SH-SY5Y (cell line): ENCODE data around the gene RAD51B.

Experiments used
- GATA2 ChIP-seq: IDR thresholded peaks from 2 replicates; pipeline ENCODE4 v1.6.1; 2011; ENCODE audit warnings: mild to moderate bottlenecking, low read depth, low read length
- GATA3 ChIP-seq: IDR thresholded peaks from 2 replicates; pipeline ENCODE4 v1.6.1; 2011; ENCODE audit warnings: low read depth, mild to moderate bottlenecking, low read length, moderate library complexity

Gene RAD51B

GRCh38 chr14:68160779-68161546 lies 341.4 kb downstream of the RAD51B start:
- TF ChIP-seq GATA2 (no peak), GATA3 (no peak)

GRCh38 chr14:68162887-68163286 lies 343.3 kb downstream of the RAD51B start:
- no peak for TF ChIP-seq GATA2
- no peak for TF ChIP-seq GATA3

GRCh38 chr14:68164711-68165113 lies 345.1 kb downstream of the RAD51B start:
- TF ChIP-seq GATA2 (peak; percentile 34; the same call in 1 of the 2 replicates), GATA3 (0 out of 2 replicates have a peak, but pooled peaks have one; percentile 20)

GRCh38 chr14:68165274-68165843 lies 345.8 kb downstream of the RAD51B start:
- TF ChIP-seq GATA3 (no peak), GATA2 (no peak)

- TF ChIP-seq GATA3, result no peak
- no peak for TF ChIP-seq GATA2
Observed at GRCh38 chr14:68166731-68167382, 347.3 kb downstream of the RAD51B start.

GRCh38 chr14:68167383-68168087 lies 348.0 kb downstream of the RAD51B start:
- no peak for TF ChIP-seq GATA2
- no peak for TF ChIP-seq GATA3

GRCh38 chr14:68168460-68169109 lies 349.0 kb downstream of the RAD51B start:
- TF ChIP-seq GATA3 (no peak), GATA2 (no peak)

GRCh38 chr14:68172216-68172615 lies 352.6 kb downstream of the RAD51B start:
- TF ChIP-seq GATA3, result no peak
- TF ChIP-seq GATA2, result no peak

- TF ChIP-seq GATA2, result no peak
- TF ChIP-seq GATA3, result no peak
Observed at GRCh38 chr14:68172627-68173026, 353.0 kb downstream of the RAD51B start.

- TF ChIP-seq GATA3 (no peak), GATA2 (no peak)
Observed at GRCh38 chr14:68173227-68173972, 353.8 kb downstream of the RAD51B start.

GRCh38 chr14:68174446-68174845 lies 354.9 kb downstream of the RAD51B start:
- TF ChIP-seq GATA3 (no peak), GATA2 (no peak)

- TF ChIP-seq GATA3, result no peak
- TF ChIP-seq GATA2, result peak; percentile 47; the same call in 1 of the 2 replicates
Observed at GRCh38 chr14:68176687-68177086, 357.1 kb downstream of the RAD51B start.

GRCh38 chr14:68177728-68178127 lies 358.1 kb downstream of the RAD51B start:
- TF ChIP-seq GATA2 (no peak), GATA3 (no peak)

GRCh38 chr14:68178282-68178681 lies 358.7 kb downstream of the RAD51B start:
- TF ChIP-seq GATA2 (no peak), GATA3 (no peak)
